ENCODE measurements around the gene UTP15.

UTP15 gene

GRCh38 chr5:73625372-73625943 lies 59.9 kb downstream of the UTP15 start:
- no peak; the same call in 1 of the 3 replicates for ATAC-seq
- no peak for TF ChIP-seq ESRRG (CRISPR knock-in tag; IDR thresholded peaks at IDR 0.05)
- no peak for TF ChIP-seq SNAI2 (CRISPR knock-in tag; IDR thresholded peaks at IDR 0.05)
- TF ChIP-seq ZNF70 (CRISPR knock-in tag; IDR thresholded peaks at IDR 0.05) = no peak
- no peak for TF ChIP-seq GLIS3 (CRISPR knock-in tag; IDR thresholded peaks at IDR 0.05)
- no peak for TF ChIP-seq TOX (CRISPR knock-in tag; IDR thresholded peaks at IDR 0.05; ENCODE audit: borderline replicate concordance)

GRCh38 chr5:73625944-73626811 lies 60.6 kb downstream of the UTP15 start, which contains the start of gene ARHGEF28:
Gene ARHGEF28, plus strand, starts transcription at chr5:73626196. Its CDS starts 58,656 bp downstream, at chr5:73684852.
- TF ChIP-seq GLIS3 (CRISPR knock-in tag; IDR thresholded peaks at IDR 0.05) (0 out of 2 replicates have a peak, but pooled peaks have one; percentile 30), ESRRG (CRISPR knock-in tag; IDR thresholded peaks at IDR 0.05) (no peak)
- ATAC-seq = peak; percentile 85

- no peak for ATAC-seq
- TF ChIP-seq ISL1 (CRISPR knock-in tag; IDR thresholded peaks at IDR 0.05) = no peak
- TF ChIP-seq ZNF70 (CRISPR knock-in tag; IDR thresholded peaks at IDR 0.05) = no peak
- TF ChIP-seq, protein P1, sequence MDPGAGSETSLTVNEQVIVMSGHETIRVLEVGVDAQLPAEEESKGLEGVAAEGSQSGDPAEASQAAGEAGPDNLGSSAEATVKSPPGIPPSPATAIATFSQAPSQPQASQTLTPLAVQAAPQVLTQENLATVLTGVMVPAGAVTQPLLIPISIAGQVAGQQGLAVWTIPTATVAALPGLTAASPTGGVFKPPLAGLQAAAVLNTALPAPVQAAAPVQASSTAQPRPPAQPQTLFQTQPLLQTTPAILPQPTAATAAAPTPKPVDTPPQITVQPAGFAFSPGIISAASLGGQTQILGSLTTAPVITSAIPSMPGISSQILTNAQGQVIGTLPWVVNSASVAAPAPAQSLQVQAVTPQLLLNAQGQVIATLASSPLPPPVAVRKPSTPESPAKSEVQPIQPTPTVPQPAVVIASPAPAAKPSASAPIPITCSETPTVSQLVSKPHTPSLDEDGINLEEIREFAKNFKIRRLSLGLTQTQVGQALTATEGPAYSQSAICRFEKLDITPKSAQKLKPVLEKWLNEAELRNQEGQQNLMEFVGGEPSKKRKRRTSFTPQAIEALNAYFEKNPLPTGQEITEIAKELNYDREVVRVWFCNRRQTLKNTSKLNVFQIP (CRISPR knock-in tag; IDR thresholded peaks at IDR 0.05; ENCODE audit: borderline replicate concordance, low read depth) = no peak
- TF ChIP-seq BACH2 (CRISPR knock-in tag; IDR thresholded peaks at IDR 0.05; ENCODE audit: borderline replicate concordance) = no peak
- no peak for TF ChIP-seq ZNF565 (CRISPR knock-in tag; conservative IDR thresholded peaks at IDR 0.05; ENCODE audit: low read depth)
- no peak for TF ChIP-seq ZNF8 (CRISPR knock-in tag; IDR thresholded peaks at IDR 0.05)
- TF ChIP-seq ZC3H10 (CRISPR knock-in tag; IDR thresholded peaks at IDR 0.05) = no peak
- TF ChIP-seq, protein P2, sequence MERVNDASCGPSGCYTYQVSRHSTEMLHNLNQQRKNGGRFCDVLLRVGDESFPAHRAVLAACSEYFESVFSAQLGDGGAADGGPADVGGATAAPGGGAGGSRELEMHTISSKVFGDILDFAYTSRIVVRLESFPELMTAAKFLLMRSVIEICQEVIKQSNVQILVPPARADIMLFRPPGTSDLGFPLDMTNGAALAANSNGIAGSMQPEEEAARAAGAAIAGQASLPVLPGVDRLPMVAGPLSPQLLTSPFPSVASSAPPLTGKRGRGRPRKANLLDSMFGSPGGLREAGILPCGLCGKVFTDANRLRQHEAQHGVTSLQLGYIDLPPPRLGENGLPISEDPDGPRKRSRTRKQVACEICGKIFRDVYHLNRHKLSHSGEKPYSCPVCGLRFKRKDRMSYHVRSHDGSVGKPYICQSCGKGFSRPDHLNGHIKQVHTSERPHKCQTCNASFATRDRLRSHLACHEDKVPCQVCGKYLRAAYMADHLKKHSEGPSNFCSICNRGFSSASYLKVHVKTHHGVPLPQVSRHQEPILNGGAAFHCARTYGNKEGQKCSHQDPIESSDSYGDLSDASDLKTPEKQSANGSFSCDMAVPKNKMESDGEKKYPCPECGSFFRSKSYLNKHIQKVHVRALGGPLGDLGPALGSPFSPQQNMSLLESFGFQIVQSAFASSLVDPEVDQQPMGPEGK (CRISPR knock-in tag; IDR thresholded peaks at IDR 0.05; ENCODE audit: borderline replicate concordance) = no peak
- no peak for TF ChIP-seq ESRRG (CRISPR knock-in tag; IDR thresholded peaks at IDR 0.05)
- TF ChIP-seq ZFP30 (CRISPR knock-in tag; IDR thresholded peaks at IDR 0.05) = no peak
- TF ChIP-seq, protein P3, sequence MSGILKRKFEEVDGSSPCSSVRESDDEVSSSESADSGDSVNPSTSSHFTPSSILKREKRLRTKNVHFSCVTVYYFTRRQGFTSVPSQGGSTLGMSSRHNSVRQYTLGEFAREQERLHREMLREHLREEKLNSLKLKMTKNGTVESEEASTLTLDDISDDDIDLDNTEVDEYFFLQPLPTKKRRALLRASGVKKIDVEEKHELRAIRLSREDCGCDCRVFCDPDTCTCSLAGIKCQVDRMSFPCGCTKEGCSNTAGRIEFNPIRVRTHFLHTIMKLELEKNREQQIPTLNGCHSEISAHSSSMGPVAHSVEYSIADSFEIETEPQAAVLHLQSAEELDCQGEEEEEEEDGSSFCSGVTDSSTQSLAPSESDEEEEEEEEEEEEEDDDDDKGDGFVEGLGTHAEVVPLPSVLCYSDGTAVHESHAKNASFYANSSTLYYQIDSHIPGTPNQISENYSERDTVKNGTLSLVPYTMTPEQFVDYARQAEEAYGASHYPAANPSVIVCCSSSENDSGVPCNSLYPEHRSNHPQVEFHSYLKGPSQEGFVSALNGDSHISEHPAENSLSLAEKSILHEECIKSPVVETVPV (CRISPR knock-in tag; IDR thresholded peaks at IDR 0.05) = no peak
These were observed 61.3 kb downstream of the UTP15 start for GRCh38 chr5:73626814-73627313.

- no peak for ATAC-seq
These were observed 63.9 kb downstream of the UTP15 start for GRCh38 chr5:73629456-73629855.

GRCh38 chr5:73630765-73631164 lies 65.2 kb downstream of the UTP15 start:
- no peak for ATAC-seq
- no peak for TF ChIP-seq GLIS3 (CRISPR knock-in tag; IDR thresholded peaks at IDR 0.05)
- TF ChIP-seq ZFP30 (CRISPR knock-in tag; IDR thresholded peaks at IDR 0.05) = no peak
- TF ChIP-seq, protein P3 (CRISPR knock-in tag; IDR thresholded peaks at IDR 0.05) = no peak
- TF ChIP-seq TSHZ2 (CRISPR knock-in tag; IDR thresholded peaks at IDR 0.05) = no peak
- TF ChIP-seq TCF4 (CRISPR knock-in tag; IDR thresholded peaks at IDR 0.05; ENCODE audit: borderline replicate concordance) = no peak
- TF ChIP-seq ARNTL (CRISPR knock-in tag; IDR thresholded peaks at IDR 0.05; ENCODE audit: borderline replicate concordance, low read depth) = no peak
- TF ChIP-seq CSDC2 (CRISPR knock-in tag; IDR thresholded peaks at IDR 0.05) = no peak
- no peak for TF ChIP-seq RARB (CRISPR knock-in tag; IDR thresholded peaks at IDR 0.05)
- TF ChIP-seq ZNF70 (CRISPR knock-in tag; IDR thresholded peaks at IDR 0.05) = no peak

More at GRCh38 chr5:73629456-73629855, 63.9 kb downstream of the UTP15 start:
- TF ChIP-seq ZC3H10 (CRISPR knock-in tag; IDR thresholded peaks at IDR 0.05) (peak; percentile 62; the same call in 1 of the 2 replicates), ISL1 (CRISPR knock-in tag; IDR thresholded peaks at IDR 0.05) (0 out of 2 replicates have a peak, but pooled peaks have one; percentile 35)
- TF ChIP-seq, protein P2 (CRISPR knock-in tag; IDR thresholded peaks at IDR 0.05; ENCODE audit: borderline replicate concordance) = no peak

All from SK-N-SH treated with all-trans-retinoic acid at 6 μM for 48 hours (cell line).